ENCODE measurements around the gene MYH7.

The MYH7 gene

GRCh38 chr14:23365732-23366425 is 69.6 kb downstream of the MYH7 start:
- peak; percentile 29 for DNase-seq

- DNase-seq = no peak
These were observed 70.3 kb downstream of the MYH7 start, which contains the start of gene EFS for GRCh38 chr14:23365036-23365731. Gene EFS, minus strand, starts transcription at chr14:23365172. Its CDS starts 147 bp downstream, at chr14:23365025.

- DNase-seq = peak; percentile 56
These were observed 71.1 kb downstream of the MYH7 start for GRCh38 chr14:23364164-23365035.
